Osteocyte (in vitro differentiated cells): ENCODE measurements around the gene DDX3Y. TPM values are rescaled to one million over a fixed set of nuclear protein-coding genes. Genes with fewer than 3 reads are reported as not detected.

Experiments
- DNase-seq: peaks from one replicate; pipeline ENCODE4 v3.0.0; 2021; ENCODE audit warnings: mixed read lengths; ENCODE audit not compliant: unreplicated experiment; ENCODE audit errors: extremely low spot score
- H3K27ac Mint-ChIP-seq: one replicate; pipeline ENCODE4 v1.8.0; 2021; ENCODE audit warnings: mild to moderate bottlenecking, mixed read lengths; ENCODE audit not compliant: unreplicated experiment
- H3K27me3 Mint-ChIP-seq: one replicate; pipeline ENCODE4 v1.8.0; 2021; ENCODE audit warnings: mixed read lengths; ENCODE audit not compliant: unreplicated experiment
- H3K36me3 Mint-ChIP-seq: one replicate; pipeline ENCODE4 v1.8.0; 2021; ENCODE audit warnings: mixed read lengths; ENCODE audit not compliant: unreplicated experiment
- H3K4me1 Mint-ChIP-seq: one replicate; pipeline ENCODE4 v1.8.0; 2021; ENCODE audit warnings: mixed read lengths; ENCODE audit not compliant: unreplicated experiment
- H3K4me3 Mint-ChIP-seq: one replicate; pipeline ENCODE4 v1.8.0; 2021; ENCODE audit warnings: mild to moderate bottlenecking, moderate library complexity, mixed read lengths; ENCODE audit not compliant: unreplicated experiment
- H3K9me3 Mint-ChIP-seq: one replicate; pipeline ENCODE4 v1.8.0; 2021; ENCODE audit warnings: mixed read lengths; ENCODE audit not compliant: unreplicated experiment
- total RNA-seq: library from RNA; stranded (reverse); gene quantifications from 2 replicates; pipeline ENCODE4 v1.2.1, GENCODE V29; 2021
- TF ChIP-seq, protein P1 (sequence below): fragments of 200-600 bp; sonication (generic); IDR thresholded peaks from 2 replicates; pipeline ENCODE4 v1.5.0; 2021; ENCODE audit warnings: antibody characterized with exemption, mild to moderate bottlenecking, moderate library complexity

The DDX3Y gene
- total RNA-seq, 1 donor from 2014 or later: not detected

DNA sequence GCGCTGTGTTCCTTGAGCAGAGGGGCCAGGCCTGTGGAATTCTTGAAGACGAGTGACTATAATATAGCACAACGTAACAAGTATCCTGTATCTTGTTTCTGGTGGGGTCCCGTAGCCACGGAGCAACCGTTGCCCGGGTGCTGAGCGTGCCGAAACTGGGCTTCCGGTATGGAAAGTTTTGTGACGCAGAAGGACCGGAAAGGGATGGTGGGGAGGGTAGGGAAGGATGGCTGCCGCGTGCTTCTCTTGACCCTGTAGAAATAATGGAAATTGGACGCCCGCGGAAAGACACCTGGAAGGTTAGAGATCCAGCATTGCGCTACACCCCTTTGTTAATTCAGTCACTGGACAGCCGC, 827 bp downstream of the DDX3Y start:
- no peak for DNase-seq
- TF ChIP-seq, protein P1, sequence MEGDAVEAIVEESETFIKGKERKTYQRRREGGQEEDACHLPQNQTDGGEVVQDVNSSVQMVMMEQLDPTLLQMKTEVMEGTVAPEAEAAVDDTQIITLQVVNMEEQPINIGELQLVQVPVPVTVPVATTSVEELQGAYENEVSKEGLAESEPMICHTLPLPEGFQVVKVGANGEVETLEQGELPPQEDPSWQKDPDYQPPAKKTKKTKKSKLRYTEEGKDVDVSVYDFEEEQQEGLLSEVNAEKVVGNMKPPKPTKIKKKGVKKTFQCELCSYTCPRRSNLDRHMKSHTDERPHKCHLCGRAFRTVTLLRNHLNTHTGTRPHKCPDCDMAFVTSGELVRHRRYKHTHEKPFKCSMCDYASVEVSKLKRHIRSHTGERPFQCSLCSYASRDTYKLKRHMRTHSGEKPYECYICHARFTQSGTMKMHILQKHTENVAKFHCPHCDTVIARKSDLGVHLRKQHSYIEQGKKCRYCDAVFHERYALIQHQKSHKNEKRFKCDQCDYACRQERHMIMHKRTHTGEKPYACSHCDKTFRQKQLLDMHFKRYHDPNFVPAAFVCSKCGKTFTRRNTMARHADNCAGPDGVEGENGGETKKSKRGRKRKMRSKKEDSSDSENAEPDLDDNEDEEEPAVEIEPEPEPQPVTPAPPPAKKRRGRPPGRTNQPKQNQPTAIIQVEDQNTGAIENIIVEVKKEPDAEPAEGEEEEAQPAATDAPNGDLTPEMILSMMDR: no peak
- no peak overlapping the region for H3K27ac Mint-ChIP-seq
- H3K4me1 Mint-ChIP-seq: no peaks in the 10 kb centered on the region
- H3K9me3 Mint-ChIP-seq: no peaks in the 10 kb centered on the region
- H3K36me3 Mint-ChIP-seq: no peaks in the 10 kb centered on the region
- H3K4me3 Mint-ChIP-seq: no peak overlapping the region
- H3K27me3 Mint-ChIP-seq: no peaks in the 10 kb centered on the region

DNA sequence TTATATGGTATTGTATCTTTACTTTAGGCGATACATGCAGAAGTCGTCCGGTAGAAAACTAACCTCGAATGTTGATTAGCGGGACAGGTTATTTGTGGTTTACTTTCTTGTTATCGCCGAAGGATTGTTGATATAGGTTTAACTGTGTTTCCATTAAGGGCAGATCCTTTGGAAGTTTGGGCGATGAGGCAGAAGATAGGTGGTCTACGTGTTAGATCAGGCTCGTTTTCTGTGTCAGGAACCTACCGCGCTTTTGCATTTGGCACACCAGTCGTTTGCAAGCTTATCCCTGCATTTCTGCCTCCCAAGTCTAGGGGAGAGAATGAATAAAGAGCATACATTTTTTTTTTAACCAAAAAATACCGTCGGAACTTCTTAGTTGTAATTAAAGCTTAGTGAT, 1.2 kb downstream of the DDX3Y start:
- H3K27ac Mint-ChIP-seq: no peak overlapping the region
- no peaks in the 10 kb centered on the region for H3K9me3 Mint-ChIP-seq
- TF ChIP-seq, protein P1: no peak
- no peaks in the 10 kb centered on the region for H3K27me3 Mint-ChIP-seq
- H3K4me3 Mint-ChIP-seq: no peak overlapping the region
- no peaks in the 10 kb centered on the region for H3K36me3 Mint-ChIP-seq
- DNase-seq: no peak
- H3K4me1 Mint-ChIP-seq: no peaks in the 10 kb centered on the region

DNA sequence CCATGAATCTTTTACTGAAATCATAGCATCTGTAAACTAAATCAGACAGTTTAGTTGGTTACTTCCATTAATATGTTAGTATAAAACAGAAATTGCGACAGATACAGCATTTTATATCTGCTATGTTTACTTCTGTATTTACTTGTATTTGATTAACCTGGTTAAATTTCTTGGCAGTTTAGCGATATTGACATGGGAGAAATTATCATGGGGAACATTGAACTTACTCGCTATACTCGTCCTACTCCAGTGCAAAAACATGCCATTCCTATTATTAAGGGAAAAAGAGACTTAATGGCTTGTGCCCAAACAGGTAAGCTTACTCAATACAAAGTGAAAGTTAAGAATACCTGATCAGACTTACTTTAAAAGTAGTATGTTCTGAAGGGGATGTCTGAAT, 8.9 kb downstream of the DDX3Y start:
- Mint-ChIP-seq H3K27ac (no peak overlapping the region), H3K4me3 (no peak overlapping the region), H3K27me3 (no peaks in the 10 kb centered on the region), H3K4me1 (no peaks in the 10 kb centered on the region), H3K36me3 (no peaks in the 10 kb centered on the region), H3K9me3 (no peaks in the 10 kb centered on the region)
- TF ChIP-seq, protein P1: no peak
- DNase-seq: no peak

GRCh38 chrY:12928043-12928442, 23.4 kb downstream of the DDX3Y start:
- no peak overlapping the region for H3K27ac Mint-ChIP-seq
- DNase-seq: no peak
- H3K9me3 Mint-ChIP-seq: no peaks in the 10 kb centered on the region
- TF ChIP-seq, protein P1: no peak
- no peak overlapping the region for H3K4me3 Mint-ChIP-seq
- H3K36me3 Mint-ChIP-seq: no peaks in the 10 kb centered on the region
- no peaks in the 10 kb centered on the region for H3K4me1 Mint-ChIP-seq
- no peaks in the 10 kb centered on the region for H3K27me3 Mint-ChIP-seq

GRCh38 chrY:12941725-12942687, 37.3 kb downstream of the DDX3Y start:
- Mint-ChIP-seq H3K27me3 (no peaks in the 10 kb centered on the region), H3K4me1 (no peaks in the 10 kb centered on the region), H3K9me3 (no peaks in the 10 kb centered on the region), H3K36me3 (no peaks in the 10 kb centered on the region), H3K27ac (no peak overlapping the region), H3K4me3 (no peak overlapping the region)
- TF ChIP-seq, protein P1: no peak
- DNase-seq: no peak

Other genes with a start within 250 kb of the DDX3Y start
- gene USP9Y, start 203.6 kb upstream of the DDX3Y start, total RNA-seq: not detected in 2 replicates